ENCODE data around the gene RAN.
A peak's percentile ranks its signal among the peaks of the same experiment; 100 is the strongest.
"Not testable (repeated sequence)": the region's sequence is repeated elsewhere in the genome, so short reads cannot be mapped to it uniquely, and the experiment has no call there.

RAN gene

DNA sequence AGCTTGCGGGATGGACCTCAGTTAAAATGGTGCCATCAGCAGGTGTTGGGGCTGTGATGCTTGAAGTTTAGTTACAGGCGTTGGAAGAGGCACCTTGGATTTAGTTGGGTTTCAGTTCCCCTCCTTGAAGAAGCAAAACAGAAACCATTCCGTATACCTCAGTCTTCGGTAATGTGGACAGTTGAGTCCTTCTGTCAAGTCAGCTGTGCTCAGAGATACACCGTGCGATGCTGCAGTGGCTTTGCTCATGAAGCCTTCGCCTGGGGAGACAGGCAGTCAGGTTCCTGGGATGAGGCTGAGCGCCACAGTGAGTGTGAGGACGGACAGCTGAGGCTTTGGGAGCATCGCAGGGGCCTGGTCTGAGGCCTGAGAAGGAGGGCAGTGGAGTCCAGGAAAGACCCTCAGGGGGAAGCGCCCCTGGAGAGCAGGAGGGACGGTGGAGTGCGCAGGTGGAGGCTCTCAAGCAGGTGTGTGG lies 7.4 kb downstream of the RAN start:
- peak; percentile 59 for DNase-seq

- DNase-seq: no peak
These were observed 8.0 kb downstream of the RAN start for GRCh38 chr12:130879781-130880389.

GRCh38 chr12:130880411-130880885 lies 8.6 kb downstream of the RAN start:
- DNase-seq: peak; percentile 5

DNA sequence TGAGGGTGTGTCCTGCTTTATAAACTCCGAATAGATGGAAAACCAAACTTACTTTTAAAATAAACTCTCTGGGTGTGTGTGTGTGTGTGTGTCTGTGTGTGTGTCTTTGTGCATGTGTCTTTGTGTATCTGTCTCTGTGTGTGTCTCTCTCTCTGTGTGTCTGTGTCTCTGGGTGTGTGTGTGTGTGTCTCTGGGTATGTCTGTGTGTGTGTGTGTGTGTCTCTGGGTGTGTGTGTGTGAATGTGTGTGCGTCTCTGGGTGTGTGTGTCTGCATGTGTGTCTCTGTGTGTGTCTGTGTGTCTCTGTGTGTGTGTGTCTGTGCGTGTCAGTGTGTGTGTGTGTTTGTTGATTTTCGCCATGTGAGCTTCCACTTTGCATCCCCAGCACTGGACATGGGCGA lies 9.2 kb downstream of the RAN start:
- no peak for DNase-seq

- DNase-seq: no peak
These were observed 9.7 kb downstream of the RAN start for GRCh38 chr12:130881548-130881947.

GRCh38 chr12:130887190-130887589 lies 15.3 kb downstream of the RAN start:
- not testable (repeated sequence) for DNase-seq

- no peak for DNase-seq
These were observed 32.2 kb downstream of the RAN start for GRCh38 chr12:130904064-130904463.

DNA sequence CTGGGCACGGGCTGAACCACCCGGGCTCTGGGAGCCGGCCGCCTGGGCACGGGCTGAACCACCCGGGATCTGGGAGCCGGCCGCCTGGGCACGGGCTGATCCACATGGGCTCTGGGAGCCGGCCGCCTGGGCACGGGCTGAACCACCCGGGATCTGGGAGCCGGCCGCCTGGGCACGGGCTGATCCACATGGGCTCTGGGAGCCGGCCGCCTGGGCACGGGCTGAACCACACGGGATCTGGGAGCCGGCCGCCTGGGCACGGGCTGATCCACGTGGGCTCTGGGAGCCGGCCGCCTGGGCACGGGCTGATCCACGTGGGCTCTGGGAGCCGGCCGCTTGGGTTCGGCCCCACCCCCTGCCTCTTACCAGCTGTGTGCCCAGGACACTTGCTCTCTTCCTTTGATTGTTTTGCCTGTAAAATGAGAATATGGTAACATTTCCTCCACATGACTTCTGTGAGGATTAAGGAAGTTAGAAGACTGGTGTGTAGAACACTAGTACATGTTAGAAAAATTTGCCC lies 33.1 kb downstream of the RAN start:
- DNase-seq: not testable (repeated sequence)

DNA sequence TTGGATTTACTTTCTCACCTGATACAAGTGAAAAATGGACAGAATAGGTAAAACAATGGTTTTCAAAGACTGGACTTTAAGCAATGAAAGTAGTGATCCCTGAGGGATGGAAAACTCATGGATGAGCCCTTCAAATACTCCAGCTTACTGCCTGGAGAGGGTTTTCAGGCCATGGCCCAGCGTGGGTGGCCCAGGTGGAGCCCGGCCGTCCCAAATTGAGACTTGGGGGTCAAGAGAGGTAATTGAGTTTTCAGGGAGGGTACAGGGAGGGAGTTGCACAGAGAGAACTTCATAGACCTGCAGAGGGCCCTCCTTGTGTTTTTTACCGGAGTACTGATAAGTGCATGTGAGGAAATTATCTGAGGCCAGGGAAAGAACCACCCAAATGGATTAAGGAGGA lies 37.2 kb downstream of the RAN start:
- no peak for DNase-seq

- DNase-seq: no peak
These were observed 39.3 kb downstream of the RAN start for GRCh38 chr12:130911193-130911592.

DNA sequence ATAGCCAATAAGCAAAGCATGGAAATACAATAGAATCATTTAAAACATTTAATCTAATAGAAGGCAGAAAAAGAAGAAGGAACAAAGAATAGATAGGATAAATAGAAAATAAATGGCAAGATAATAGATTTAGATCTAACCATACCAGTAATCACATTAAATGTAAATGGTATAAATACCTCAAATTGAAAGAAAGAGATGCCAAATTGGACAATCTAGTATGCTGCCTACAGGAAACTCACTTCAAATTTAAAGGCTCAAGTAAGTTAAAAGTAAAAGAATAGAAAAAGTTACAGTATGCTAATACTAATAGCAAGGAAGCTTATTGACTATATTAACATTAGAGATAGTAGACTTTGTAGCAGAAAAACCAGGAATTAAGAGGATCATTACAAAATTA lies 40.1 kb downstream of the RAN start:
- DNase-seq: no peak

GRCh38 chr12:130916241-130916911 lies 44.5 kb downstream of the RAN start:
- DNase-seq: peak; percentile 44

DNA sequence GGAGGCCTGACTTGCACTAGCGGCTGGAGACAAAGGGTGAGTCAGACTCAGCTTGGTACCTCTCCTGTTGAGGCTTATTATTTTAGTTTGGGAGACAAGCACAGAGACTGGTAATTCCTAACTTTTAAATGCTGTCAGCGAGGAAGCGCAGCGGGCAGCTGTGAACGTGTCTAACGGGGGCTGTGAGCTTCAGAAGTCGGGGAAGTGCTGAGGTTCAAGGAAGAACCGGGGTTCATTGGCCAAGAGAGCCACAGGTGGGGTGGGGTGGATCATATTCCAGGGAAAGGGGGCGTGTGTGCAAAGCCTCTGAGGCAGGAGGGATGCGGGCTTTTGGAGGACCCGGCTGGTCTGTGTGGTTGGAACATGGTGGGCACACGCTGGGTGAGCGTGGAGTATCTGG lies 45.7 kb downstream of the RAN start:
- DNase-seq: no peak

DNA sequence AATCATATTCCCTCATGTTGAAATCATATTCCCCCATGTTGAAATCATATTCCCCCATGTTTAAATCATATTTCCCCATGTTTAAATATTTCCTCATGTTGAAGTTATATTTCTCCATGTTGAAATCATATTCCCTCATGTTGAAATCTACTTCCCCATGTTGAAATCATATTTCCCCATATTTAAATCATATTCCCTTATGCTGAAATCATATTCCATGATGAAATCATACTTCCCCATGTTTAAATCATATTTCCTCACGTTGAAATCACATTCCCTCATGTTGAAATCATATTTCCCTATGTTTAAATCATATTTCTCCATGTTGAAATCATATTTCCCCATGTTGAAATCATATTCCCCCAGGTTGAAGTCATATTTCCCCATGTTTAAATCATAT lies 47.2 kb downstream of the RAN start:
- DNase-seq: peak; percentile 58

DNA sequence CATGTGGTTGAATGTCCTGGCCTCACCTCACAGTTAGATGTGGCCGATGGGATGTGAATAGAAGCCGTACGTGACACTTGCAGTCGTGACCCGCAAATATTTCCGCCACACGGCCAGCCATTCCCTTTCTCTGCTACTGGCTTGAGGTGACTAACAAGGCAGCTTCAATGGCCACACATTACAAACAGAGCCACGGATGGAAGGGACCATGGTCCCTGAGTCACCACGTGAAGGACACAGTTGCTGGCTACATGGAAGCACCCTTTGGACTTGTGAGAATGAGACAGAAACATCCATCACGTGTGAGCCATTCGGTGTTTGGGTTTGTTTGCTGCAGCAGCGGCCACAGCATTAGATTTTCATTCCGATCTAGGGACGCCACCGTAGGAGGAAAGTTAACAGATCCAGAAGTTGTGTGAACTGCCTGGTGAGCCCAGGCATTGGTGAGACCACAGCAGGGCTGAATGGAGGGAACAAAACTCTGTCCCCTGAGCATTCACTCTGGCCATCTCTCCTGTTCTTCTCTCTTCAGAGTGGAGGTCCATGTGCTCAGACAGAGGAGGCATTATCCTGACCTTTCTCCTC lies 48.3 kb downstream of the RAN start:
- DNase-seq: no peak

DNA sequence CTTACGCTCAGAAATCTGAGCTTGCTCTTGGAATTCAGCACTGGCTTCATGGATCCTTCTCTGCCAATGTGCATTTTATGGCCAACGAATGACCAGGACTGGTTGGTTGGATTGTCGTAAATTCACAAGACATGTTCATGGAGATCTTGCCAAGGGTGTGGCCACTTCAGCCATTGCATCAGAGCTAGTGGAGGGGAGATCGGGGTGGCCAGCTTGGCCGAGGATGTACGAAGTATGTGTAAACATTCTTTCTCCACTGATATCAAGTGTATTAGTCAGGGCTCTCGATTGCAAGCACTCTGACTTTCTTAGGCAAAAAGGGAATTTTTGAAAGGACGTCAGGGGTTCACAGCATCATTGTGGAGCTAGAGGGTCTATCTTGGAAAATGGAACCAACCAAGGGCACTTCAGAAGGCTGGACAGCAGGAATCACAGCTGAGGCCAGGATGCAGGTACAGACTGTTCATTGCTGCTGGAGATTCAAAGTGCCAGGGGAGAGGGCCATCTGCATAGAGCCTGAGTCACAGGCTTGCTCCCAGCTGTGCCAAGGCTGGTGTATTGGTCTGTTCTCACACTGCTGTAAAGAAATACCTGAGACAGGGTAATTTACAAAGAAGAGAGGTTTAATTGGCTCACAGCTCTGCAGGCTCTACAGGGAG lies 49.0 kb downstream of the RAN start:
- DNase-seq: no peak

DNA sequence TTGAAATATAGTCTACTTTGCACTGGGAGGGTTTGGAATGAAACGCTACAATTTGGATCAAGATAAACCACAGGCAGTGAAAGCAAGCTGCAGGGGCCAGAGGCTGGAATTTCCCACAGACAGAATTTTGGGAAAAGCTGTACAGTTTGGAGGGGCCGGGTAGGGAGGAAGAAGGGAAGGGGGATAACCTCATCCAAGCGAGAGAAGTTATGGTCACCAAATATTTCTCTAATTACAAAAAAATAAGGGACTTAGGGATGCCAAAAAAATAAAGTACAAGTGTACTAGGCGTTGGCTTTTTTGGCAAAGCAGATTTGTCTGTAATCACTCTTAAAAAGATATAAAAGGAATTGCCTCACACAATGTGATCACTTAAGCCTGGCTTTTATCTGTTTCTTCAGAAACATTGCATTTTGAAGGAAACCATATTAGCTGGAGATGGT lies 50.7 kb downstream of the RAN start:
- DNase-seq: no peak

DNA sequence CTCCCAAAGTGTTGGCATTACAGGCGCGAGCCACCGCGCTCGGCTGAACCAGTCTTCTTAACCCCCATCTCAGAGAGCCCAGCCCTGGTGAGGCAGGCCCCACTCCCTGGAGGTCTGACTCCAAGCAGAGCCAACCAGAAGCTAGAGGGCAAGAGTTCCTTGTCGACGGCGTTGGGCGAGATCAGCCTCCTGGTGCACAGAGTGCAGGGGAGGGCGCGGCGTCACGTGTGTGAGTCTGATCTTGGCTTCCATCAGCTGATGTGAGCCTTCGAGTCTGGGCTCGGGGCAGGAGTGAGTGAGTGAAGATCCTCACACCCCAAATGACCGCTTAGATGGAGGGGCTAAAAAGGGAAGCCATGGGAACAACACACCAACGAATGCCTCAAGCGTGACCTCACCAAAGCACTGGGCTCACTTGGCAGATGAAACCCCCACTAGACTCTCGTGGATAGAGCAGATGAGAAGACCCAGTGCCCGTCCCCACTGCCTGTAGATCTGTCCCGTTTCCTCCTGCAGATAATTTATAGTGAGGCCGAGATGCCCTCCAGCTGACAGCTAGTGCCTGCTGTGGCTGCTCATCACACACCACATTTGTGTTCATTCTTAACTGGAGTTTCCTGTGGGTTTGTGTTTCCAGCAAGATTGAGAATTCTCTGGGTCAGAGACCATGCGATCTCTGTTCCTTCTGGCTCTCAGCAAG lies 53.2 kb downstream of the RAN start:
- DNase-seq: peak; percentile 47

GRCh38 chr12:130925666-130926015 lies 53.8 kb downstream of the RAN start:
- peak; percentile 47 for DNase-seq
